ENCODE measurements around the gene RNF207. TPM values are rescaled to one million over a fixed set of nuclear protein-coding genes. Genes with fewer than 3 reads are reported as not detected.

Gene RNF207, protein sequence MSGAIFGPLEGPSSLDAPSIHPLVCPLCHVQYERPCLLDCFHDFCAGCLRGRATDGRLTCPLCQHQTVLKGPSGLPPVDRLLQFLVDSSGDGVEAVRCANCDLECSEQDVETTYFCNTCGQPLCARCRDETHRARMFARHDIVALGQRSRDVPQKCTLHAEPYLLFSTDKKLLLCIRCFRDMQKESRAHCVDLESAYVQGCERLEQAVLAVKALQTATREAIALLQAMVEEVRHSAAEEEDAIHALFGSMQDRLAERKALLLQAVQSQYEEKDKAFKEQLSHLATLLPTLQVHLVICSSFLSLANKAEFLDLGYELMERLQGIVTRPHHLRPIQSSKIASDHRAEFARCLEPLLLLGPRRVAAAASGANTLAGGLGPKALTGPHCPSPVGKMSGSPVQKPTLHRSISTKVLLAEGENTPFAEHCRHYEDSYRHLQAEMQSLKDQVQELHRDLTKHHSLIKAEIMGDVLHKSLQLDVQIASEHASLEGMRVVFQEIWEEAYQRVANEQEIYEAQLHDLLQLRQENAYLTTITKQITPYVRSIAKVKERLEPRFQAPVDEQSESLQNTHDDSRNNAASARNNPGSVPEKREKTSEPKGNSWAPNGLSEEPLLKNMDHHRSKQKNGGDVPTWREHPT
- 10 to 100 TPM; 17.0 to 64.1 (median 33.7) TPM for polyA plus RNA-seq (ENCODE audit: insufficient read length in 4 of 4)

GRCh38 chr1:6205849-6206519 is at the start of gene RNF207:
RNF207 (plus strand) TSS chr1:6206119; CDS start chr1:6206536, 417 bp downstream.
- peak in 1 of 4 donors; percentile 48 for DNase-seq (ENCODE audit: low read depth in 4 of 4, low spot score in 2 of 4)

GRCh38 chr1:6157132-6157527 is 48.8 kb upstream of the RNF207 start:
- no peak for DNase-seq (ENCODE audit: low read depth in 4 of 4, low spot score in 2 of 4)

- no peak for DNase-seq (ENCODE audit: low read depth in 4 of 4, low spot score in 2 of 4)
Measured at GRCh38 chr1:6157528-6158174, 48.3 kb upstream of the RNF207 start.

DNA sequence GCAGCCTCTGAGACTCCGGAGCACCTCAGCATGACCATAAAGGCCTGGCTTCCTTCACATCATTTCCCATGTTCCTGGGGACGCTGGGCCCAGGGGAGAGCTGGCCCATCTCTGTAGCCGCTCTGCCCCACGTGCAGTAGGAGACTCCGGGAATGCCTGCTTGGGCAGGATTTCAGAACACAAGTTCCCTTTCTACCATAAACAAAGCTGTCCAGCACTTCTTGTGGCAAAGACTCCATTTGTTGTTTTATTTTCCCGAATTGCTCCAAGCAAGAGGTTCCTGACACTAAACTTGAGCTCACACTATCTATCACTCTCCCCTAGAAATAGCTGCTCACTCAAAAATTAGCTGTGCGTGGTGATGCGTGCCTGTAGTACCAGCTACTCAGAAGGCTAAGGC is 47.7 kb upstream of the RNF207 start:
- DNase-seq (ENCODE audit: low read depth in 4 of 4, low spot score in 2 of 4) = no peak

DNA sequence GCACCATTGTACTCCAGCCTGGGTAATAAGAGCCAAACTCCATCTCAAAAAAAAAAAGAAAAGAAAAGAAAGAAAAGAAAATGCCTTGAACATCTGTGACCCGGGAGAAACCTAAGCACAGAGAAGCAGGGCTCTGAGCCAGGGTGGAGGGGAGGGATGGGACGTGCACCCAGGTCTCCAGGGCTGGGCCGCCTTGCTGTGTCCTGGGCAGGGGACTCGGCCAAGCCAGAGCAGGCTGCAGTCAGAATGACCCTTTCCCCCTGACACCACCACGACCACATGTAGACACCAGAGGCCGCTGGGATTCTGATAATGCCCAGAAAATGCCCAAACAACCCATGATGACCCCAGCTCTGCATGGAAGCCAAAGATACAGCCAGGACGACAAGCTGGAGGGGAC is 43.6 kb upstream of the RNF207 start:
- no peak for DNase-seq (ENCODE audit: low read depth in 4 of 4, low spot score in 2 of 4)

GRCh38 chr1:6162773-6163172 is 43.1 kb upstream of the RNF207 start:
- no peak for DNase-seq (ENCODE audit: low read depth in 4 of 4, low spot score in 2 of 4)

DNA sequence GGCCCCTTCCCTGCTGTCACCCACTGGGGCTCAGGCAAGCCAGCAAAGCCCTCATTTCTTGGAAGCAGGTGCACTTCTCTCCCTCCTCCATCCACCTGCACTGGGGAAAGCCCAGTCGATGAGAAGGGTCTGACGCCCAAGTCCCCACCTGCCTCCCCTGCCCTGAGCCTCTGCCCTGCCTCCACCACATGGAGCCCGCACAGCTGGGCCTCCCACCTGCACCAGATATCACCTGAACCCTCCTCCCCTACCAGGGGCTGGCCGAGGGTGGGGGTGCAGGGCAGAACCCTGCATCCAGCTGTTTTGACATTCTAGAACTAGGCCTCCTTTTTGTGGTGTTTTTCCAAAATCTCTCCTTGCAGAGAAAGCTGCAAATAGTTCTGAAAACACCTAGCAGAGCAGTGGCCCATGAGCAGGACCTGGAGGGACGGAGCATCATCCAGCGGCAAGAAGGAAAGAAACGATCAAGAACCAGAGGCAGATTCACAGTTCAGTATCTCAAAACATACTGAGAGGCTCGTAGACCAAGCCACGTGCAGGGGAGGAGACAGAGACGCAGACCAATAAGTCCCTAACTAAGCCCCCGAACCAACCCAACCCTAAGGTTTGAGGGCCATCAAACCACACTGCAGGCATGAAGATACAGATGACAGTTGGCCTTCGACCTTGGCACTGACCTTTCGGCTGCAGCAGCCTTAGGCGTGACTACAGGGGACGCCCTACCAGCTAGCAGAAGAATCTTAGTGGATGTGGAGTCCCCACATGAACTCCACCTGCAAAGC is 42.5 kb upstream of the RNF207 start:
- DNase-seq (ENCODE audit: low read depth in 4 of 4, low spot score in 2 of 4) = no peak

- no peak for DNase-seq (ENCODE audit: low read depth in 4 of 4, low spot score in 2 of 4)
Measured at GRCh38 chr1:6163973-6164617, 41.8 kb upstream of the RNF207 start.

GRCh38 chr1:6165027-6165426 is 40.9 kb upstream of the RNF207 start:
- DNase-seq (ENCODE audit: low read depth in 4 of 4, low spot score in 2 of 4) = no peak

DNA sequence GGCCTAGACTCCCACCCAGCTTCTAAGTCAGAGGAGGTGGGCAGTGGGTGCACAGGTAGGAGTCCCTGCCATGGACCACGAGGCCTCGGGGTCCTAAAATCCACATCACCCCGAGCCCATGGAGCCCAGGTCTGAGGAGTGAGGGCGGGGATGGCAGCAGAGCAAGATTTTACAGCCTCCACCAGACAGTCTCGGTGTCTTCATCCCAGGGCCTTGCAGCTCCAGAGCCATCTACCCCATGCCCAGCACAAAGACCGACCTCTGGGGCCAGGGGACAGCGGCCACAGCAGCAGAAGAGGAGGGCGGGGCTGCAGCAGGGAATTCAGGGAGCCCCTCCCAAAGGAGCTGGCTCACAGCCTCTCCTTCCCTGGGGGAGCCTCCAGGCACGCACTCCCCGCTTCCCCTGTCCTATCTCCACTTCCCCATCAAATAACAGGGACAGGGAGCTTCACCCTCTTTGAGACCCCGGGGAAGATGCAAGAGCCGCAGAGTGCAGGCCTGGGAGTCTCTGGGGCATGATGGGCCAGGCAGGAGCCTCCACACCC is 40.4 kb upstream of the RNF207 start:
- DNase-seq (ENCODE audit: low read depth in 4 of 4, low spot score in 2 of 4) = no peak

DNA sequence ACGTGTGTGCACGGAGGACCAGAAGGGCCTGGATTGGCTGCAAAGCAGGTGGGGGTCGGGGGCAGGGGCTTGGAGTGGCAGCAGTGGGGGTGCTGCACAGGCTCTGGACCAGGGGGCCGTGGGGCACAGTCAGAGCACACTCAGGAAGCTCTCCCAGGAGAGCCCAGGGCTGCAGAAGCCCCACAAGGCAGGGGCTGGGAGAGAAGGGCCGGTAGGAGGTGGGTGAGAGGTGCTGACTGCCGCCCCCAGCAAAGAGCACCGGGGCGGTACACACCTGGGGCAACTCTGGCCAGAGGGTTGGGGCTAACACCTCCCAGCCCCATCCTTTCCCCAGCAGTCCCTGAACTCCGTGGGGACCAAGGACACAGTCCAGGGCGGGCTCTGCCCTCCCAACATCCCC is 39.7 kb upstream of the RNF207 start:
- DNase-seq (ENCODE audit: low read depth in 4 of 4, low spot score in 2 of 4) = no peak

GRCh38 chr1:6166655-6167390 is 39.1 kb upstream of the RNF207 start:
- DNase-seq (ENCODE audit: low read depth in 4 of 4, low spot score in 2 of 4) = no peak

- no peak for DNase-seq (ENCODE audit: low read depth in 4 of 4, low spot score in 2 of 4)
Measured at GRCh38 chr1:6167391-6168303, 38.3 kb upstream of the RNF207 start.

GRCh38 chr1:6168947-6169586 is 36.9 kb upstream of the RNF207 start:
- DNase-seq (ENCODE audit: low read depth in 4 of 4, low spot score in 2 of 4) = no peak

DNA sequence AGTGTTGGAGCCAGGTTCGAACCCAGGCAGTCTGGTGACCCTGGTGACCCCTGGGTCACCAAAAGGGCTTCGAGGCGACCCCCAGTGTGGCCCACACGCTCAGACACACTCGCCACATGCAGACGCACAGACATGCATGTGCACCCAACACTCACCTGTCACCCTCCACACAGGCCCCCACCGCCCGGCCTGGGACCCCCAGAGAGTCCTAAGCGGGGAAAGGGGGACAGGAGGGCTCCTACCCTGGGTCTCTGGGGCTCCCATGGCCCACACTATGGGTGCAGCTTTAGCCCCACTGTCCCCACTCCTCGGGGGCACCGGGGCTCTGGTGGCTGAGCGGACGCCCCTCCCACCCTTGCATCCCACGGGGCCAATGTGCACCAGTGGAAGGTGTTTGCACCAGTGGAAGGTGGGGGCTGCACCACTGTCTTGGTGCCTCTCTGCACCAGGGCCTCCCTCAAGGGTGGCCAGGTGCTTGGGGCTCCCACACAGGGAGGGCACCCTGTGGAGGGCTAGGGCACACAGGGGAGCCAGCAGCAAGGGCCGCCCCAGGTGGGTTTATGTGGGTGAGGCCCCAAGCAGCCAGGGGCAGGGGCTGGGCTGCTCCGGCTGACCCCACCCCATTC is 35.7 kb upstream of the RNF207 start:
- no peak for DNase-seq (ENCODE audit: low read depth in 4 of 4, low spot score in 2 of 4)

- no peak for DNase-seq (ENCODE audit: low read depth in 4 of 4, low spot score in 2 of 4)
Measured at GRCh38 chr1:6170742-6171201, 35.1 kb upstream of the RNF207 start.

Data from left renal cortex interstitium (tissue), 4 donors.